ENCODE results near the gene RAD51B. TPM values are rescaled to one million over a fixed set of nuclear protein-coding genes. Genes with fewer than 3 reads are reported as not detected.
A peak's percentile ranks its signal among the peaks of the same experiment; 100 is the strongest.

The RAD51B gene
- total RNA-seq, 4 donors from 2014 or later: 14.0 to 16.4 (median 14.8) TPM

DNA sequence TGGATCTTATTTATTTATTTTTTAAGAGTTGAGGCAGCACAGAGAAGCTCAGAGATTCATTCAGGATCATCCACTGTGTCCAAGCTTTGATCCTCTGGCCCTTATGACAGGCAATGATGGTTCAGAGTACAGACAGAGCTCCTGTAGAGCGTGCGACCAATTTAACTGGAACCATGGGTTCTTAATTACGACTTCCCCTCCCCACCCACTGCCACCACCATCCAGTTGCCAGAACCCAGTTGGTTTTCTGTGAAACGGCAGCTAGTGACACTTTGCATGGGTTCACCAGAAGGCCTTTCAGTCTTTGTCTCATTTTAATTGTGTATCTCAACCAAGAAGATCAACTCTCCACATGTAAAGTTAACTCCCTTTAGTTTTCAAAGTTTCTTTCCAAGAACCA is 495.1 kb downstream of the RAD51B start:
- 53 to 88% methylated on average over 4 of the region's 4 CpGs for WGBS, 2 donors
- H3K36me3 ChIP-seq: no peaks in the 10 kb centered on the region
- no peaks in the 10 kb centered on the region for H3K27me3 ChIP-seq
- no peak for TF ChIP-seq POLR2A (IDR thresholded peaks at IDR 0.05)
- TF ChIP-seq, protein P1, sequence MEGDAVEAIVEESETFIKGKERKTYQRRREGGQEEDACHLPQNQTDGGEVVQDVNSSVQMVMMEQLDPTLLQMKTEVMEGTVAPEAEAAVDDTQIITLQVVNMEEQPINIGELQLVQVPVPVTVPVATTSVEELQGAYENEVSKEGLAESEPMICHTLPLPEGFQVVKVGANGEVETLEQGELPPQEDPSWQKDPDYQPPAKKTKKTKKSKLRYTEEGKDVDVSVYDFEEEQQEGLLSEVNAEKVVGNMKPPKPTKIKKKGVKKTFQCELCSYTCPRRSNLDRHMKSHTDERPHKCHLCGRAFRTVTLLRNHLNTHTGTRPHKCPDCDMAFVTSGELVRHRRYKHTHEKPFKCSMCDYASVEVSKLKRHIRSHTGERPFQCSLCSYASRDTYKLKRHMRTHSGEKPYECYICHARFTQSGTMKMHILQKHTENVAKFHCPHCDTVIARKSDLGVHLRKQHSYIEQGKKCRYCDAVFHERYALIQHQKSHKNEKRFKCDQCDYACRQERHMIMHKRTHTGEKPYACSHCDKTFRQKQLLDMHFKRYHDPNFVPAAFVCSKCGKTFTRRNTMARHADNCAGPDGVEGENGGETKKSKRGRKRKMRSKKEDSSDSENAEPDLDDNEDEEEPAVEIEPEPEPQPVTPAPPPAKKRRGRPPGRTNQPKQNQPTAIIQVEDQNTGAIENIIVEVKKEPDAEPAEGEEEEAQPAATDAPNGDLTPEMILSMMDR (IDR thresholded peaks at IDR 0.05): no peak
- no peaks in the 10 kb centered on the region for H3K9me3 ChIP-seq
- peaks cover 28 to 47% of the 10 kb centered on the region in 2 donors for H3K4me1 ChIP-seq
- intact Hi-C loops (cut with DNase I): no loop called here
- no peak overlapping the region for H3K27ac ChIP-seq
- no peak for DNase-seq
- no peak overlapping the region for H3K4me3 ChIP-seq (replicated peaks in 1 of 3)

DNA sequence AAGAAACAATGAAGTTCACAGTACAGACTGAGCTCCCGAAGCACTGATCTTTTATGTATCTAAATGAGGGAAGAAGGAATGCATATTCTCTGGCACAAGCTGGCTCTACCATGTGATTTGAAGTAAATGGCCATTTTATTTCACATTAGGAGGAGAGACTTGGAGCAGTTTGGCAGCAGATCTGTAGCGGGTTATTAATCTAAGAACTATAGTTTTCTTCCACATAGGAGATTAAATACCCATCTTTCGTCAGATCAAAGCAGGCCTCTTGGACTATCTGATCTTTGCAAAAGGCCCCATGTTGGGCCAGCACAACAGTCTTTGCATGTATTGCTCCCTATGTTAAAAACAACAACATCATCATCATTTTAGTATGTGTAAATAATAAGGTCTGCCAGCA is 495.5 kb downstream of the RAD51B start:
- no peaks in the 10 kb centered on the region for H3K9me3 ChIP-seq
- 93 to 95% methylated on average over 3 of the region's 3 CpGs for WGBS, 2 donors
- TF ChIP-seq, protein P1 (IDR thresholded peaks at IDR 0.05): no peak
- TF ChIP-seq POLR2A (IDR thresholded peaks at IDR 0.05): no peak
- H3K36me3 ChIP-seq: no peaks in the 10 kb centered on the region
- DNase-seq: no peak
- no peak overlapping the region for H3K4me3 ChIP-seq (replicated peaks in 1 of 3)
- peaks cover 28 to 51% of the 10 kb centered on the region in 2 donors for H3K4me1 ChIP-seq
- no peak overlapping the region for H3K27ac ChIP-seq
- intact Hi-C loops (cut with DNase I): no loop called here
- no peaks in the 10 kb centered on the region for H3K27me3 ChIP-seq

DNA sequence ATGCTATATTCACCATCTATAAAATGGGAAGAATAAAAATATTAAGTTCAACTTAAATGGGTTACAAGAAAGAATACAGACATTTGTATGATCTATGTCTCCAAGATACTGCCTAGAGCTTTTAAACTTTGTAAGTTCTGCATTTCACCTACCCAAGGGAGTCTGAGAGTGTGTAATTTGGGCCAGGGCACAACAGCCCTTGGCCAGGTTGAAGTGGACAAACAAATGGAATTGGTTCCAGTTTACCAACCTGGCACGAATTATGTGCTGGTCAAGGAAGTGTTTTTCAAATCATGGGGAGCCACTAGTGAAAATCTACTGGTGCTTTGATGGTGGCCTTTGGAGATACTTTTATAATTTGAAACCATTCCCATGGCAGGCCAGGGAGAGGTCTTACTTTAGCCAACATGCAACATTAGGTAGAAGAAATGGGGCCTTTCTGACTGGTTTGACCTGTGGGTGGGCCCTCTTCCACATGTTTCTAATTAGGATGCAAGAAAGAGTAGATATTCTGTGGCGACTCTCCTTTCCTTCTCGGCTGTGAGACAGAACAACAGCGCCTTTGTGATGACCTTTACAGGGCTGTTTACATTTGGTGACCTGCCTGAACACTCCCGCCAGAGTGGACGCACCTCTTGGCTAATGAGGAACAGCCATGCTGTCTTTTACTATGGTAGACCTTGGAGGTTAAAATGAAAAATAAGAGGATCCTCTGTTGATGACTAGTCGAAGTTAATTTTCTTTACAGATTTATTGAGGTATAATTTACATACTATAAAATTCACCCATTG is 496.7 kb downstream of the RAD51B start:
- H3K27ac ChIP-seq: peak overlapping the region; percentile 8 to 31 (median 13)
- 82 to 85% methylated on average over 7 of the region's 7 CpGs for WGBS, 2 donors
- no peaks in the 10 kb centered on the region for H3K27me3 ChIP-seq
- H3K9me3 ChIP-seq: no peaks in the 10 kb centered on the region
- no peaks in the 10 kb centered on the region for H3K36me3 ChIP-seq
- intact Hi-C loops (cut with DNase I): no loop called here
- peaks cover 28 to 54% of the 10 kb centered on the region in 2 donors for H3K4me1 ChIP-seq
- DNase-seq: peak; percentile 38 to 41
- H3K4me3 ChIP-seq (replicated peaks in 1 of 3): no peak overlapping the region
- TF ChIP-seq POLR2A (IDR thresholded peaks at IDR 0.05): no peak
- TF ChIP-seq, protein P1 (IDR thresholded peaks at IDR 0.05): no peak

DNA sequence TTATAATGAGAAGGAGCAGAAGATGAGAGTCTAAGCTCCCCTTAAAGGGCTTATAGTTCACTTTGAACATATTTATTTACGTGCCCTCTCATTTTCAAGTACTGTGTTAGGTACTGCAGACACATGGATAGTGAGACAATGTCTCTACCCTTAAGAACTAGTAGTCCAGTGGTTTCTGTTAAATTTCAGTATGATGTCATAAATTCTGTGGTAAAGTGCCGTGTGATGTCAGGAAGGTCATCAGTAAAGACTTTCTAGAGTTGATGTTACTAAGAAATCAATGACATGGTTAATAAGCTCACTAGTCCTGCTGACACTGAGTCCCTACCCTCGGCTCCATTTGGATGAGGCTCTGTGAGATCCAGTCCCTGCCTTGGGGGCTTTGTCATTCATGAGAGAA is 497.7 kb downstream of the RAD51B start:
- 93 to 98% methylated on average over 3 of the region's 3 CpGs for WGBS, 2 donors
- intact Hi-C loops (cut with DNase I): no loop called here
- H3K4me3 ChIP-seq (replicated peaks in 1 of 3): no peak overlapping the region
- no peaks in the 10 kb centered on the region for H3K27me3 ChIP-seq
- no peaks in the 10 kb centered on the region for H3K9me3 ChIP-seq
- no peaks in the 10 kb centered on the region for H3K36me3 ChIP-seq
- no peak for TF ChIP-seq POLR2A (IDR thresholded peaks at IDR 0.05)
- TF ChIP-seq, protein P1 (IDR thresholded peaks at IDR 0.05): no peak
- DNase-seq: no peak
- H3K27ac ChIP-seq: no peak overlapping the region
- H3K4me1 ChIP-seq: peaks cover 28 to 54% of the 10 kb centered on the region in 2 donors

DNA sequence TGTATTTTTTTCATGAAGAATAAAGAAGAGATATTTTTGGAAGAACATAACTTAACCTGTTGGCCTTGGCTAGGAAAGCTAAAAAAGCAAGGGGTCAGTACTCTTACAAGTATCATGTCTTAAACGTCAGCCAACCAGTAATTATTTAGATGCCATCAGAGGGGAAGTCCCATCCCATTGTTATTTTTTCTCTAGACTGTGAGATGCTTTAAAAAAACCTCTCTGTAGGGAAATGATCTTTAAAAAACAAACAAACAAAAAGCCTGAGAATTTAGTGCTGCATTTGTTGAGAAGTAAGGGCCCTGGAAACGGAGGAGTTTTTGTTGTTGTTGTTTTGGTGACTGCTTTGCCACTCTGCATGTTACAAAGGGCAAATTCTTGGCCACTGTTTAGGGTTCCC is 499.2 kb downstream of the RAD51B start:
- intact Hi-C loops (cut with DNase I): no loop called here
- Histone ChIP-seq H3K4me3 (replicated peaks in 1 of 3) (no peak overlapping the region), H3K9me3 (no peaks in the 10 kb centered on the region), H3K4me1 (peaks cover 28 to 49% of the 10 kb centered on the region in 2 donors), H3K36me3 (no peaks in the 10 kb centered on the region), H3K27ac (peak overlapping the region; percentile 3 to 67 (median 41)), H3K27me3 (no peaks in the 10 kb centered on the region)
- WGBS, 2 donors: 5 to 23% methylated on average over 2 of the region's 2 CpGs
- no peak for DNase-seq
- TF ChIP-seq, protein P1 (IDR thresholded peaks at IDR 0.05): no peak
- no peak for TF ChIP-seq POLR2A (IDR thresholded peaks at IDR 0.05)

Measured in thyroid gland (tissue), 4 donors.